ENCODE data around the gene CAPN15.
"Not testable (repeated sequence)": the region's sequence is repeated elsewhere in the genome, so short reads cannot be mapped to it uniquely, and the experiment has no call there.

The CAPN15 gene

GRCh38 chr16:595094-595528 is 67.6 kb downstream of the CAPN15 start:
- no peak for DNase-seq

GRCh38 chr16:595942-596735 is 68.6 kb downstream of the CAPN15 start:
- DNase-seq: no peak

GRCh38 chr16:596736-597060 is 69.2 kb downstream of the CAPN15 start:
- DNase-seq: no peak

- not testable (repeated sequence) for DNase-seq
These were observed 70.1 kb downstream of the CAPN15 start for GRCh38 chr16:597655-598054.

- DNase-seq: no peak
These were observed 71.6 kb downstream of the CAPN15 start for GRCh38 chr16:598823-599739.

- DNase-seq: no peak
These were observed 73.3 kb downstream of the CAPN15 start for GRCh38 chr16:600781-601180.

GRCh38 chr16:603933-604332 is 76.4 kb downstream of the CAPN15 start:
- no peak for DNase-seq

Measured in effector CD8-positive, alpha-beta T cell (primary cell).